Type B pancreatic cell (in vitro differentiated cells): Measurements from ENCODE around the gene CTDNEP1. TPM values are rescaled to one million over a fixed set of nuclear protein-coding genes. Genes with fewer than 3 reads are reported as not detected.

ENCODE experiments used
- DNase-seq: peaks from one replicate; pipeline ENCODE4 v3.0.0; 2021; ENCODE audit warnings: mixed read lengths; ENCODE audit not compliant: unreplicated experiment; ENCODE audit errors: extremely low spot score
- H3K27ac Mint-ChIP-seq: 2 replicates; pipeline ENCODE4 v1.8.0; 2021; ENCODE audit warnings: mild to moderate bottlenecking, mixed read lengths
- H3K27me3 Mint-ChIP-seq: 2 replicates; pipeline ENCODE4 v1.8.0; 2021; ENCODE audit warnings: mixed read lengths
- H3K36me3 Mint-ChIP-seq: 2 replicates; pipeline ENCODE4 v1.8.0; 2021; ENCODE audit warnings: mixed read lengths
- H3K4me1 Mint-ChIP-seq: one replicate; pipeline ENCODE4 v1.8.0; 2021; ENCODE audit warnings: mixed read lengths; ENCODE audit not compliant: unreplicated experiment
- H3K4me3 Mint-ChIP-seq: 2 replicates; pipeline ENCODE4 v1.8.0; 2021; ENCODE audit warnings: mild to moderate bottlenecking, mixed read lengths
- H3K9me3 Mint-ChIP-seq: 2 replicates; pipeline ENCODE4 v1.8.0; 2021; ENCODE audit warnings: mixed read lengths
- CTCF ChIP-seq: fragments of 200-600 bp; sonication (generic); conservative IDR thresholded peaks from 2 replicates; pipeline ENCODE4 v1.5.0; 2021; ENCODE audit warnings: antibody characterized with exemption, mild to moderate bottlenecking
- total RNA-seq: library from RNA; stranded (reverse); gene quantifications from 2 replicates; pipeline ENCODE4 v1.2.1, GENCODE V29; 2021; ENCODE audit warnings: low replicate concordance

The CTDNEP1 gene
- total RNA-seq, 1 donor from 2014 or later: 138 TPM

GRCh38 chr17:7215652-7216180 is 35.8 kb downstream of the CTDNEP1 start:
- H3K36me3 Mint-ChIP-seq: peaks cover 5% of the 10 kb centered on the region
- H3K9me3 Mint-ChIP-seq: no peaks in the 10 kb centered on the region
- peaks cover 53% of the 10 kb centered on the region for H3K4me1 Mint-ChIP-seq
- DNase-seq: no peak
- peak overlapping the region; percentile 98 for H3K27ac Mint-ChIP-seq
- peak overlapping the region; percentile 95 for H3K4me3 Mint-ChIP-seq
- peaks cover 24% of the 10 kb centered on the region for H3K27me3 Mint-ChIP-seq
- TF ChIP-seq CTCF: no peak

- Mint-ChIP-seq H3K36me3 (peaks cover 5% of the 10 kb centered on the region), H3K4me3 (peak overlapping the region; percentile 95), H3K4me1 (peaks cover 54% of the 10 kb centered on the region)
Measured at GRCh38 chr17:7215136-7215638, 36.3 kb downstream of the CTDNEP1 start.

GRCh38 chr17:7214300-7215135 is 37.0 kb downstream of the CTDNEP1 start:
- TF ChIP-seq CTCF: peak; percentile 74
- peaks cover 5% of the 10 kb centered on the region for H3K36me3 Mint-ChIP-seq
- peaks cover 33% of the 10 kb centered on the region for H3K27me3 Mint-ChIP-seq
- peak overlapping the region; percentile 98 for H3K27ac Mint-ChIP-seq
- H3K4me3 Mint-ChIP-seq: peak overlapping the region; percentile 95
- DNase-seq: peak; percentile 100
- H3K9me3 Mint-ChIP-seq: no peaks in the 10 kb centered on the region
- peaks cover 56% of the 10 kb centered on the region for H3K4me1 Mint-ChIP-seq

More at GRCh38 chr17:7215136-7215638, 36.3 kb downstream of the CTDNEP1 start:
- H3K9me3 Mint-ChIP-seq: no peaks in the 10 kb centered on the region
- H3K27me3 Mint-ChIP-seq: peaks cover 29% of the 10 kb centered on the region
- TF ChIP-seq CTCF: no peak
- peak overlapping the region; percentile 98 for H3K27ac Mint-ChIP-seq
- DNase-seq: no peak

- DNase-seq: peak; percentile 92
- Mint-ChIP-seq H3K4me1 (peaks cover 49% of the 10 kb centered on the region), H3K9me3 (no peaks in the 10 kb centered on the region), H3K27ac (peak overlapping the region; percentile 98), H3K27me3 (peaks cover 33% of the 10 kb centered on the region), H3K4me3 (peak overlapping the region; percentile 95), H3K36me3 (peaks cover 5% of the 10 kb centered on the region)
- peak; percentile 89 for TF ChIP-seq CTCF
Measured at GRCh38 chr17:7213895-7214299, 37.6 kb downstream of the CTDNEP1 start.

GRCh38 chr17:7211491-7212273 is 39.9 kb downstream of the CTDNEP1 start:
- Mint-ChIP-seq H3K9me3 (no peaks in the 10 kb centered on the region), H3K27me3 (peaks cover 33% of the 10 kb centered on the region), H3K36me3 (peaks cover 5% of the 10 kb centered on the region), H3K4me3 (peak overlapping the region; percentile 81), H3K4me1 (peaks cover 49% of the 10 kb centered on the region), H3K27ac (peak overlapping the region; percentile 54)
- DNase-seq: no peak
- TF ChIP-seq CTCF: no peak
